ENCODE results near the gene MED27. TPM values are rescaled to one million over a fixed set of nuclear protein-coding genes. Genes with fewer than 3 reads are reported as not detected.

MED27 gene
- total RNA-seq, 2 donors from 2014 or later: 29.8 to 37.0 TPM

DNA sequence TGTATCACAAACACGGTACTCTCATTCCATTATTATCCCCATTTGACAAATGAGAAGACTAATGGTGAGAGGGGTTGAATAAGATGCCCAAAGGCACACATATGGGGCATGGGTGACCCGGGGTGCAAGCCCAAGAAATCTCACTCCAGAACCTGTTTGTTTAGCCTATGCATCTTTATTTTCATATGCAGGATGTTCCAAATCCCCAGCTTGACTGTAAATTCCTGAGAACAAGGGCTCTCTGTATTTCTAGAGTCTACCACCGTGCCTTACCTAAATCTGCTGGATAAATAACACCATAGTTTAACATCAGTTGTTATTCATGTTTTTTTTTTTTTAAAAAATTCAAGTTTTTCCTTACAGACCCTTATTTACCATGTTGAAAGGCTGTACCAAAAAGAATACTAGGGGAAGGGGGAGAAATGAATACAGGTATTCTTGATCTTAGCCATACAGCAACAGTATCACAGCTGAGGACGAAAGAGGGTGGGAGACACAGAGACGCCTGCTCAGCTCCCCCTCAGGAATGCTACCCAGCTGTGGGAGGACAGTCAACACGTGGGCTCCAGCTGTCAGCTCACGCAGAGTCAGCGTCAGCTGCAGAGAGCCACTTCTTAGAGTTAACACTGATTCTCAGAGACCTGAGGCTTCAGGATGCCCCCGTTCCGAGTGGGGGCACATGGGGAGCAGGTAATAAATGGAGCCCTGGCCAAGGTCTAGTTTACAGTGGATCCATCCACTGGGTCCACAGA, 86.6 kb downstream of the MED27 start:
- Mint-ChIP-seq H3K36me3 (ENCODE audit: low read depth) (peaks cover 26% of the 10 kb centered on the region), H3K27ac (peak overlapping the region; percentile 17), H3K9me3 (peaks cover 3% of the 10 kb centered on the region), H3K27me3 (ENCODE audit: insufficient read depth) (no peaks in the 10 kb centered on the region), H3K4me3 (no peak overlapping the region), H3K4me1 (peaks cover 37% of the 10 kb centered on the region)
- Histone ChIP-seq H3K9ac (ENCODE audit: extremely low read depth, low read length, poor library complexity, severe bottlenecking) (no peak overlapping the region), H3K4me1 (ENCODE audit: control insufficient read depth, insufficient read depth, low read length) (peaks cover 18% of the 10 kb centered on the region), H3K4me3 (ENCODE audit: low read length) (no peak overlapping the region), H3K27me3 (ENCODE audit: control insufficient read depth, insufficient read depth, low read length, poor library complexity, severe bottlenecking) (no peaks in the 10 kb centered on the region), H3K9me3 (ENCODE audit: control insufficient read depth, low read length) (no peaks in the 10 kb centered on the region), H3K36me3 (ENCODE audit: control insufficient read depth, insufficient read depth, low read length) (peaks cover 4% of the 10 kb centered on the region), H3K27ac (ENCODE audit: low read depth, low read length) (no peak overlapping the region)
- DNase-seq: no peak
- 57 to 68% methylated on average over 5 to 10 of the region's 10 CpGs for WGBS, 2 experiments (ENCODE audit: insufficient coverage in 1 of 2, insufficient read length in 1 of 2)
- TF ChIP-seq, protein P1, sequence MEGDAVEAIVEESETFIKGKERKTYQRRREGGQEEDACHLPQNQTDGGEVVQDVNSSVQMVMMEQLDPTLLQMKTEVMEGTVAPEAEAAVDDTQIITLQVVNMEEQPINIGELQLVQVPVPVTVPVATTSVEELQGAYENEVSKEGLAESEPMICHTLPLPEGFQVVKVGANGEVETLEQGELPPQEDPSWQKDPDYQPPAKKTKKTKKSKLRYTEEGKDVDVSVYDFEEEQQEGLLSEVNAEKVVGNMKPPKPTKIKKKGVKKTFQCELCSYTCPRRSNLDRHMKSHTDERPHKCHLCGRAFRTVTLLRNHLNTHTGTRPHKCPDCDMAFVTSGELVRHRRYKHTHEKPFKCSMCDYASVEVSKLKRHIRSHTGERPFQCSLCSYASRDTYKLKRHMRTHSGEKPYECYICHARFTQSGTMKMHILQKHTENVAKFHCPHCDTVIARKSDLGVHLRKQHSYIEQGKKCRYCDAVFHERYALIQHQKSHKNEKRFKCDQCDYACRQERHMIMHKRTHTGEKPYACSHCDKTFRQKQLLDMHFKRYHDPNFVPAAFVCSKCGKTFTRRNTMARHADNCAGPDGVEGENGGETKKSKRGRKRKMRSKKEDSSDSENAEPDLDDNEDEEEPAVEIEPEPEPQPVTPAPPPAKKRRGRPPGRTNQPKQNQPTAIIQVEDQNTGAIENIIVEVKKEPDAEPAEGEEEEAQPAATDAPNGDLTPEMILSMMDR (conservative IDR thresholded peaks at IDR 0.05): no peak

DNA sequence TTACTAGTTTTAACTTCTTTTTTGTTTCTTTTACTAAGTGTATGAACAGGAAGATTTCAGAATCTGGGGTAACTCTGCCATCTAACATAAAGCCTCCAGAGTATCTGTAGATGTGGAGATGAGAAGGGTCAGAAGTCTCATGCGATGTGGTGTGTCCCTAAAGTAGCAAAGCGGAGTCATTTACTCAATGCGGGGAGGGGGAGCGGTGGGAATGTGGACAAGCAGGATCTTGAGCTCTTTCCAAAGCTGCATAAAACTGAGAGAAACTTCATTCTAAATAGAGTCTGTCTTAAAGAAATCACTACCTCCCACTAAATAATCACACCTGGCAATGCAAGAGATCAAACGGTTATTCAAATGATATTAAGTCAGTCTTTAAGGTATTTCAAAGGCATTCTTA, 92.4 kb downstream of the MED27 start:
- H3K27ac ChIP-seq (ENCODE audit: low read depth, low read length): no peak overlapping the region
- 92 to 96% methylated on average over 4 to 5 of the region's 5 CpGs for WGBS, 2 experiments (ENCODE audit: insufficient coverage in 1 of 2, insufficient read length in 1 of 2)
- peaks cover 32% of the 10 kb centered on the region for H3K4me1 Mint-ChIP-seq
- no peaks in the 10 kb centered on the region for H3K9me3 Mint-ChIP-seq
- TF ChIP-seq, protein P1 (conservative IDR thresholded peaks at IDR 0.05): no peak
- peaks cover 22% of the 10 kb centered on the region for H3K4me1 ChIP-seq (ENCODE audit: control insufficient read depth, insufficient read depth, low read length)
- H3K9me3 ChIP-seq (ENCODE audit: control insufficient read depth, low read length): no peaks in the 10 kb centered on the region
- H3K4me3 ChIP-seq (ENCODE audit: low read length): no peak overlapping the region
- no peaks in the 10 kb centered on the region for H3K27me3 Mint-ChIP-seq (ENCODE audit: insufficient read depth)
- no peak for DNase-seq
- no peak overlapping the region for H3K9ac ChIP-seq (ENCODE audit: extremely low read depth, low read length, poor library complexity, severe bottlenecking)
- no peaks in the 10 kb centered on the region for H3K27me3 ChIP-seq (ENCODE audit: control insufficient read depth, insufficient read depth, low read length, poor library complexity, severe bottlenecking)
- no peak overlapping the region for H3K27ac Mint-ChIP-seq
- no peaks in the 10 kb centered on the region for H3K36me3 ChIP-seq (ENCODE audit: control insufficient read depth, insufficient read depth, low read length)
- H3K36me3 Mint-ChIP-seq (ENCODE audit: low read depth): no peaks in the 10 kb centered on the region
- no peak overlapping the region for H3K4me3 Mint-ChIP-seq

DNA sequence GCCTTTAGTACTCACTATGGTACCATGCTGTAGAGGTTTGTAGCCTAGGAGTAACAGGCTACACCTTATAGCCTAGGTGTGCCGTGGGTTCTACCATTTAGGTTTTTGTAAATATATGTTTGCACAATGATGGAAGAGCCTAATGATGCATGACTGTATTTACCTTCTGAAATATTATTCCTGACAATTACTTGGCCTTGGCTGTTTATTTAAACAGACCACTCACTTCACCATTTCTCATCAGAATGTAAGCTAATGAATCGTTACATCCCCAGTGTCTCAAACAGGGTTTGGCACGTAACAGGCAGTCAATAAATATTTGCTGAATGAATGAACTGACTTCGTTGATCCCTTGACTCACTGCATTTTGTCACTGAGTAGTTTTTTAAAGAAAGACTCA, 93.1 kb downstream of the MED27 start:
- peaks cover 22% of the 10 kb centered on the region for H3K4me1 ChIP-seq (ENCODE audit: control insufficient read depth, insufficient read depth, low read length)
- H3K36me3 ChIP-seq (ENCODE audit: control insufficient read depth, insufficient read depth, low read length): no peaks in the 10 kb centered on the region
- DNase-seq: no peak
- H3K27ac ChIP-seq (ENCODE audit: low read depth, low read length): no peak overlapping the region
- no peaks in the 10 kb centered on the region for H3K9me3 ChIP-seq (ENCODE audit: control insufficient read depth, low read length)
- no peaks in the 10 kb centered on the region for H3K27me3 Mint-ChIP-seq (ENCODE audit: insufficient read depth)
- H3K36me3 Mint-ChIP-seq (ENCODE audit: low read depth): no peaks in the 10 kb centered on the region
- no peaks in the 10 kb centered on the region for H3K9me3 Mint-ChIP-seq
- H3K4me3 ChIP-seq (ENCODE audit: low read length): no peak overlapping the region
- TF ChIP-seq, protein P1 (conservative IDR thresholded peaks at IDR 0.05): no peak
- H3K27me3 ChIP-seq (ENCODE audit: control insufficient read depth, insufficient read depth, low read length, poor library complexity, severe bottlenecking): no peaks in the 10 kb centered on the region
- WGBS, 2 experiments (ENCODE audit: insufficient coverage in 1 of 2, insufficient read length in 1 of 2): 92 to 100% methylated on average over 1 to 4 of the region's 4 CpGs
- no peak overlapping the region for H3K4me3 Mint-ChIP-seq
- peaks cover 32% of the 10 kb centered on the region for H3K4me1 Mint-ChIP-seq
- no peak overlapping the region for H3K9ac ChIP-seq (ENCODE audit: extremely low read depth, low read length, poor library complexity, severe bottlenecking)
- no peak overlapping the region for H3K27ac Mint-ChIP-seq

Measured in endodermal cell (in vitro differentiated cells).